A549 (cell line): Measurements from ENCODE around the gene DIAPH2. TPM values are rescaled to one million over a fixed set of nuclear protein-coding genes. Genes with fewer than 3 reads are reported as not detected.

Experiments
- ATAC-seq, 2 experiments: fragments of 200-7000 bp in 1 of 2; fragments of >200 bp in 1 of 2; cut with Nextera tagmentation in 1 of 2; cut with Tn5 transposase in 1 of 2; 3 replicates each; pipeline versions ENCODE4 v1.8.0 to v1.9.1; 2018 to 2020; ENCODE audit warnings: mild to moderate bottlenecking in 1 of 2, moderate library complexity in 1 of 2
- CTCF ChIA-PET: fragments of 300-600 bp; sonication (Branson Sonifier 250); formaldehyde crosslinking; extraction: SDS; loops from one replicate; lab custom pipeline; 2021; ENCODE audit warnings: antibody characterized with exemption, inconsistent platforms; lab: Yijun Ruan, JAX
- POLR2A ChIA-PET: fragments of 350-600 bp; formaldehyde crosslinking; extraction: SDS; loops from one replicate; lab custom pipeline; 2021; ENCODE audit warnings: antibody characterized with exemption, inconsistent platforms; lab: Yijun Ruan, JAX
- DNase-seq, 2 experiments: peaks; one replicate each; pipeline versions ENCODE4 v3.0.0 to v3.0.0-alpha.2; 2011 to 2016; ENCODE audit warnings: low read depth in 1 of 2, low spot score in 1 of 2
- FAIRE-seq: peaks from 2 replicates; lab custom pipeline; 2011; peaks lifted over from hg19 to GRCh38; lab: Jason Lieb, UNC
- H3K27ac ChIP-seq, 2 experiments: fragments of >200 bp; sonication (Bioruptor Twin); formaldehyde crosslinking; 3 replicates each; pipeline ENCODE4 v1.5.1; 2016 to 2017
- H3K4me1 ChIP-seq: fragments of >200 bp; sonication (Bioruptor Twin); formaldehyde crosslinking; 3 replicates; pipeline ENCODE4 v1.6.1; 2016
- H3K4me2 ChIP-seq: fragments of >200 bp; sonication (Bioruptor Twin); formaldehyde crosslinking; 3 replicates; pipeline ENCODE4 v1.6.1; 2016
- H3K4me3 ChIP-seq: fragments of >200 bp; sonication (Bioruptor Twin); formaldehyde crosslinking; 3 replicates; pipeline ENCODE4 v1.5.1; 2016
- H3K9me3 ChIP-seq: fragments of >200 bp; sonication (Bioruptor Twin); formaldehyde crosslinking; 3 replicates; pipeline ENCODE4 v1.6.1; 2016
- ATOH8 ChIP-seq: fragments of 250-450 bp; sonication (Bioruptor Pico); IDR thresholded peaks from 2 replicates; pipeline ENCODE4 v1.5.0; 2020; ENCODE audit warnings: low read depth, mild to moderate bottlenecking, moderate library complexity
- BHLHE40 ChIP-seq: IDR thresholded peaks from 2 replicates; pipeline ENCODE4 v1.6.1; 2012; ENCODE audit warnings: low read depth, low read length, inconsistent platforms
- CHD4 ChIP-seq: fragments of 200-600 bp; sonication (generic); IDR thresholded peaks from 2 replicates; pipeline ENCODE4 v1.6.1; 2016; ENCODE audit warnings: antibody characterized with exemption, mild to moderate bottlenecking, borderline replicate concordance
- EHMT2 ChIP-seq: fragments of 200-600 bp; sonication (generic); IDR thresholded peaks from 2 replicates; pipeline ENCODE4 v1.6.1; 2016; ENCODE audit warnings: antibody characterized with exemption, low read depth, mild to moderate bottlenecking, moderate library complexity
- ESRRA ChIP-seq: fragments of 150-350 bp; IDR thresholded peaks from 2 replicates; pipeline ENCODE4 v1.6.1; 2014; ENCODE audit warnings: mild to moderate bottlenecking, low read length, borderline replicate concordance
- FOXS1 ChIP-seq: fragments of 250-450 bp; sonication (Bioruptor Pico); IDR thresholded peaks from 2 replicates; pipeline ENCODE4 v1.5.0; 2020; ENCODE audit warnings: mild to moderate bottlenecking, moderate library complexity
- HES2 ChIP-seq: fragments of >200 bp; sonication (Bioruptor Twin); formaldehyde crosslinking; IDR thresholded peaks from 2 replicates; pipeline ENCODE4 v1.6.1; 2016
- HOXA7 ChIP-seq: fragments of 250-450 bp; sonication (Bioruptor Pico); IDR thresholded peaks from 2 replicates; pipeline ENCODE4 v1.5.0; 2020; ENCODE audit warnings: mild to moderate bottlenecking, moderate library complexity
- JUN ChIP-seq, 2 experiments: fragments of >200 bp; sonication (Bioruptor Twin); formaldehyde crosslinking; IDR thresholded peaks; 2 replicates in 1 of 2; 3 replicates in 1 of 2; pipeline ENCODE4 v1.6.1; 2016 to 2017
- JUNB ChIP-seq: fragments of >200 bp; sonication (Bioruptor Twin); formaldehyde crosslinking; IDR thresholded peaks from 2 replicates; pipeline ENCODE4 v1.6.1; 2016
- KDM1A ChIP-seq: fragments of 200-600 bp; sonication (generic); IDR thresholded peaks from 2 replicates; pipeline ENCODE4 v1.6.1; 2016; ENCODE audit warnings: low read depth, mild to moderate bottlenecking
- MAFK ChIP-seq: fragments of 450-650 bp; IDR thresholded peaks from 2 replicates; pipeline ENCODE4 v1.6.1; 2014; ENCODE audit not compliant: partially characterized antibody
- MAX ChIP-seq: IDR thresholded peaks from 2 replicates; pipeline ENCODE4 v1.6.1; 2012
- NPAS2 ChIP-seq: fragments of 250-450 bp; sonication (Bioruptor Pico); IDR thresholded peaks from 2 replicates; pipeline ENCODE4 v1.8.0; 2022; ENCODE audit warnings: mild to moderate bottlenecking, moderate library complexity, borderline replicate concordance
- PBX3 ChIP-seq: IDR thresholded peaks from 2 replicates; pipeline ENCODE4 v1.6.1; 2012
- RCOR1 ChIP-seq: fragments of 150-350 bp; IDR thresholded peaks from 2 replicates; pipeline ENCODE4 v1.6.1; 2014; ENCODE audit warnings: antibody characterized with exemption, low read length, low read depth
- REST ChIP-seq: fragments of 200-600 bp; sonication (generic); IDR thresholded peaks from 2 replicates; pipeline ENCODE4 v1.6.1; 2016; ENCODE audit warnings: antibody characterized with exemption, mild to moderate bottlenecking, moderate library complexity
- RFX5 ChIP-seq: fragments of 450-650 bp; IDR thresholded peaks from 2 replicates; pipeline ENCODE4 v1.7.1; 2014; ENCODE audit warnings: antibody characterized with exemption, mild to moderate bottlenecking, moderate library complexity
- SMC3 ChIP-seq: fragments of >200 bp; sonication (Bioruptor Twin); formaldehyde crosslinking; IDR thresholded peaks from 3 replicates; pipeline ENCODE4 v1.6.1; 2018; ENCODE audit warnings: inconsistent platforms
- SREBF2 ChIP-seq: fragments of 450-650 bp; IDR thresholded peaks from 2 replicates; pipeline ENCODE4 v1.6.1; 2014; ENCODE audit warnings: mild to moderate bottlenecking, moderate library complexity
- ZC3H11A ChIP-seq: fragments of 450-650 bp; IDR thresholded peaks from 2 replicates; pipeline ENCODE4 v1.6.1; 2014; ENCODE audit warnings: antibody characterized with exemption, mild to moderate bottlenecking
- ZSCAN20 ChIP-seq: fragments of 250-450 bp; sonication (Bioruptor Pico); IDR thresholded peaks from 2 replicates; pipeline ENCODE4 v1.8.0; 2022; ENCODE audit warnings: mild to moderate bottlenecking, moderate library complexity
- WGBS: methylation state at CpG from one replicate; pipeline ENCODE4 v1.1.6; 2017; ENCODE audit errors: missing lambda C conversion rate; 5-methylcytosine and 5-hydroxymethylcytosine counted together
- polyA plus RNA-seq, 4 experiments: library from polyadenylated mRNA; depleted of rRNA in 3 of 4; stranded (reverse); fragments of >200 nt; fragmentation: RNase III in 1 of 4; extraction: RNeasy Plus Mini Kit Qiagen cat#74134 plus additional on column Dnase treatment in 1 of 4; gene quantifications; 2 replicates in 3 of 4; 3 replicates in 1 of 4; pipeline ENCODE4 v1.2.3, GENCODE V29; 2011 to 2017

The DIAPH2 gene
- polyA plus RNA-seq, 2 of the 4 experiments (the other 2 are of a cell fraction): 3.7 to 10.0 TPM

GRCh38 chrX:96924581-96924980, 239.9 kb downstream of the DIAPH2 start:
- ChIA-PET CTCF (interaction anchor here (0.6 kb wide), 1 partner anchor 231 kb away, joined by 3 read pairs; no protein-coding TSS in a partner anchor), POLR2A (no interaction called here)
- FAIRE-seq (no peak), ATAC-seq (no peak), DNase-seq (no peak)
- no peaks in the 10 kb centered on the region for H3K9me3 ChIP-seq
- H3K4me1 ChIP-seq: no peaks in the 10 kb centered on the region
- TF ChIP-seq ZSCAN20 (CRISPR knock-in tag): no peak
- TF ChIP-seq PBX3: no peak
- no peak for TF ChIP-seq ESRRA
- no peak for TF ChIP-seq SMC3
- no peak for TF ChIP-seq SREBF2
- TF ChIP-seq NPAS2: no peak
- TF ChIP-seq JUNB: no peak
- no peak for TF ChIP-seq JUN (IDR thresholded peaks at IDR 0.05)
- no peak for TF ChIP-seq BHLHE40
- TF ChIP-seq FOXS1: no peak
- TF ChIP-seq KDM1A: no peak
- no peak for TF ChIP-seq MAFK
- no peak for TF ChIP-seq EHMT2
- no peak for TF ChIP-seq ATOH8 (CRISPR knock-in tag)
- TF ChIP-seq HOXA7: no peak
- TF ChIP-seq RFX5: no peak
- TF ChIP-seq RCOR1: no peak
- 87% methylated on average over 3 of the region's 3 CpGs for WGBS
- no peak overlapping the region for H3K4me3 ChIP-seq
- no peak overlapping the region for H3K4me2 ChIP-seq
- H3K27ac ChIP-seq: no peak overlapping the region

GRCh38 chrX:96929036-96929435, 244.4 kb downstream of the DIAPH2 start:
- ChIA-PET CTCF (no interaction called here), POLR2A (no interaction called here)
- TF ChIP-seq CHD4 (no peak), HES2 (no peak), REST (no peak), MAX (no peak), HOXA7 (no peak), ZC3H11A (no peak)
- FAIRE-seq (no peak), ATAC-seq (no peak), DNase-seq (no peak)
- Histone ChIP-seq H3K4me2 (no peak overlapping the region), H3K4me1 (no peaks in the 10 kb centered on the region), H3K9me3 (no peaks in the 10 kb centered on the region), H3K4me3 (no peak overlapping the region), H3K27ac (no peak overlapping the region)
